ENCODE data around the gene OR9Q1.

OR9Q1 gene

GRCh38 chr11:58024601-58025091 is 965 bp downstream of the OR9Q1 start:
- Histone ChIP-seq H3K4me2 (no peak overlapping the region), H3K4me3 (no peak overlapping the region), H3K36me3 (no peaks in the 10 kb centered on the region), H3K4me1 (peaks cover 0 to 6% (median 0%) of the 10 kb centered on the region in 10 experiments; a peak in 2 of 20 replicates), H4K20me1 (no peaks in the 10 kb centered on the region), H3K9ac (no peak overlapping the region), H3K27me3 (no peaks in the 10 kb centered on the region), H3K9me3 (replicated peaks in 1 of 11) (no peaks in the 10 kb centered on the region), H3K27ac (no peak overlapping the region)
- TF ChIP-seq Cebpa-rat (IDR thresholded peaks at IDR 0.05): peak in 1 of 11 experiments; percentile 50; a peak in 1 of 22 replicates

- no peak overlapping the region for H3K4me2 ChIP-seq
- no peak for TF ChIP-seq Cebpa-rat (IDR thresholded peaks at IDR 0.05)
- peaks cover 0 to 9% (median 0%) of the 10 kb centered on the region in 11 experiments; a peak in 5 of 22 replicates for H3K9me3 ChIP-seq (replicated peaks in 1 of 11)
- no peaks in the 10 kb centered on the region for H3K36me3 ChIP-seq
- no peak overlapping the region for H3K27ac ChIP-seq
- no peaks in the 10 kb centered on the region for H4K20me1 ChIP-seq
- no peak overlapping the region for H3K4me3 ChIP-seq
- H3K9ac ChIP-seq: no peak overlapping the region
- H3K4me1 ChIP-seq: peaks cover 0 to 6% (median 0%) of the 10 kb centered on the region in 10 experiments; a peak in 2 of 20 replicates
- H3K27me3 ChIP-seq: no peaks in the 10 kb centered on the region
These were observed 3.7 kb downstream of the OR9Q1 start for GRCh38 chr11:58027341-58027740.

- no peak overlapping the region for H3K4me2 ChIP-seq
- TF ChIP-seq Cebpa-rat (IDR thresholded peaks at IDR 0.05): no peak
- no peak overlapping the region for H3K27ac ChIP-seq
- no peaks in the 10 kb centered on the region for H3K36me3 ChIP-seq
- H3K9ac ChIP-seq: no peak overlapping the region
- H4K20me1 ChIP-seq: no peaks in the 10 kb centered on the region
- H3K4me3 ChIP-seq: no peak overlapping the region
- peaks cover 0 to 20% (median 7%) of the 10 kb centered on the region in 11 experiments; a peak in 11 of 22 replicates for H3K9me3 ChIP-seq (replicated peaks in 1 of 11)
- no peaks in the 10 kb centered on the region for H3K27me3 ChIP-seq
- peaks cover 0 to 6% (median 0%) of the 10 kb centered on the region in 10 experiments; a peak in 2 of 20 replicates for H3K4me1 ChIP-seq
These were observed 5.2 kb downstream of the OR9Q1 start for GRCh38 chr11:58028687-58029411.

GRCh38 chr11:58030653-58031052 is 7.0 kb downstream of the OR9Q1 start, which contains the start of gene OR6Q1:
OR6Q1 (plus strand) TSS chr11:58030953; CDS start chr11:58030953, 0 bp downstream.
- Histone ChIP-seq H3K27ac (no peak within 1 kb of the TSS), H3K36me3 (no peaks in the 10 kb centered on the region), H3K4me2 (no peak within 1 kb of the TSS), H3K27me3 (no peaks in the 10 kb centered on the region), H3K4me1 (peaks cover 0 to 6% (median 0%) of the 10 kb centered on the region in 10 experiments; a peak in 2 of 20 replicates), H3K9ac (no peak within 1 kb of the TSS), H4K20me1 (no peaks in the 10 kb centered on the region), H3K9me3 (replicated peaks in 1 of 11) (peaks cover 0 to 32% (median 18%) of the 10 kb centered on the region in 11 experiments; a peak in 17 of 22 replicates), H3K4me3 (no peak within 1 kb of the TSS)
- no peak for TF ChIP-seq Cebpa-rat (IDR thresholded peaks at IDR 0.05)

- Histone ChIP-seq H3K27me3 (no peaks in the 10 kb centered on the region), H3K4me1 (no peaks in the 10 kb centered on the region), H3K9me3 (replicated peaks in 1 of 11) (peaks cover 9 to 40% (median 28%) of the 10 kb centered on the region in 11 experiments; a peak in 19 of 22 replicates), H3K27ac (no peak overlapping the region), H3K4me2 (no peak overlapping the region), H3K36me3 (no peaks in the 10 kb centered on the region), H4K20me1 (no peaks in the 10 kb centered on the region), H3K9ac (no peak overlapping the region), H3K4me3 (no peak overlapping the region)
- TF ChIP-seq Cebpa-rat (IDR thresholded peaks at IDR 0.05): no peak
These were observed 10.8 kb downstream of the OR9Q1 start for GRCh38 chr11:58034471-58034870.

GRCh38 chr11:58039589-58039988 is 15.9 kb downstream of the OR9Q1 start:
- H3K27ac ChIP-seq: no peak overlapping the region
- no peaks in the 10 kb centered on the region for H4K20me1 ChIP-seq
- H3K4me1 ChIP-seq: no peaks in the 10 kb centered on the region
- no peak overlapping the region for H3K4me3 ChIP-seq
- H3K9me3 ChIP-seq (replicated peaks in 1 of 11): peaks cover 9 to 22% (median 18%) of the 10 kb centered on the region in 11 experiments; a peak in 18 of 22 replicates
- H3K4me2 ChIP-seq: no peak overlapping the region
- H3K27me3 ChIP-seq: no peaks in the 10 kb centered on the region
- no peak overlapping the region for H3K9ac ChIP-seq
- TF ChIP-seq Cebpa-rat (IDR thresholded peaks at IDR 0.05): no peak
- H3K36me3 ChIP-seq: no peaks in the 10 kb centered on the region

GRCh38 chr11:58043379-58043778 is 19.7 kb downstream of the OR9Q1 start:
- no peak for TF ChIP-seq Cebpa-rat (IDR thresholded peaks at IDR 0.05)
- Histone ChIP-seq H3K27ac (no peak overlapping the region), H3K9ac (no peak overlapping the region), H3K4me3 (no peak overlapping the region), H3K9me3 (replicated peaks in 1 of 11) (no peaks in the 10 kb centered on the region), H3K4me2 (no peak overlapping the region), H3K36me3 (no peaks in the 10 kb centered on the region), H4K20me1 (no peaks in the 10 kb centered on the region), H3K4me1 (no peaks in the 10 kb centered on the region), H3K27me3 (no peaks in the 10 kb centered on the region)

GRCh38 chr11:58046231-58046630 is 22.6 kb downstream of the OR9Q1 start:
- Histone ChIP-seq H3K4me2 (no peak overlapping the region), H3K9me3 (replicated peaks in 1 of 11) (no peaks in the 10 kb centered on the region), H3K4me1 (no peaks in the 10 kb centered on the region), H3K36me3 (no peaks in the 10 kb centered on the region), H3K27me3 (no peaks in the 10 kb centered on the region), H4K20me1 (no peaks in the 10 kb centered on the region), H3K27ac (no peak overlapping the region), H3K9ac (no peak overlapping the region), H3K4me3 (no peak overlapping the region)
- TF ChIP-seq Cebpa-rat (IDR thresholded peaks at IDR 0.05): no peak

GRCh38 chr11:58047818-58048217 is 24.1 kb downstream of the OR9Q1 start:
- Histone ChIP-seq H3K27ac (no peak overlapping the region), H3K4me2 (no peak overlapping the region), H3K36me3 (no peaks in the 10 kb centered on the region), H3K9ac (no peak overlapping the region), H3K4me1 (no peaks in the 10 kb centered on the region), H3K27me3 (no peaks in the 10 kb centered on the region), H3K9me3 (replicated peaks in 1 of 11) (no peaks in the 10 kb centered on the region), H4K20me1 (no peaks in the 10 kb centered on the region), H3K4me3 (no peak overlapping the region)
- TF ChIP-seq Cebpa-rat (IDR thresholded peaks at IDR 0.05): no peak
